GM12878 (cell line): ENCODE data around the gene SMOC2.

Source experiments
- MTA3 ChIP-seq: IDR thresholded peaks from 2 replicates; pipeline ENCODE4 v1.6.1; 2012; ENCODE audit warnings: low read length, inconsistent platforms, borderline replicate concordance
- POLR2AphosphoS5 ChIP-seq: IDR thresholded peaks from 2 replicates; pipeline ENCODE4 v1.6.1; 2011; ENCODE audit warnings: mild to moderate bottlenecking, low read length, inconsistent platforms
- SIN3A ChIP-seq: IDR thresholded peaks from 2 replicates; pipeline ENCODE4 v1.6.1; 2012; ENCODE audit warnings: low read depth, low read length, improper control_type of control experiment
- TAF1 ChIP-seq: IDR thresholded peaks from 2 replicates; pipeline ENCODE4 v1.6.1; 2011; ENCODE audit warnings: mild to moderate bottlenecking, low read depth, low read length, borderline replicate concordance

DNA sequence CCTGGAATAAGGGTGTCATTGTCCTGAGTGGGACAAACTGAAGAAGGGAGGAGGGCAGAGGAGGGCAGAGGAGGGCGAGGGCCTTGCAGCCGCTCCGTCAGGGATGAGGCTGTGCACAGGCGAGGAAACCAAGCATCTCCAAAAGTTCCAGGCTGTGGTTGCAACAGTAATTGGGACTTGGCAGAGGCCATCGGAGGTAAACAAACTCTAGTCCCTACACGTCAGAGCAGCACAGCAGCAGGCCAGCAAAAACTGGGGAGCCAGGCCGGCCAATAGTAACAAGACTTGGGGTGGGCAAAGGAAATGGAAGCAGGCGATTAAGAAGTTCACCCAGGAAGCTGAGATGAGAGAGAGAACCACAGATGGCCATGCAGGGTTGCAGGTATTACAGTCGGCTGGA, 142.8 kb downstream of the SMOC2 start:
- no peak for TF ChIP-seq TAF1
- no peak for TF ChIP-seq MTA3
- no peak for TF ChIP-seq SIN3A
- no peak for TF ChIP-seq POLR2AphosphoS5
